Lower leg skin (tissue), 4 donors: Measurements from ENCODE around the gene ASIC1. TPM values are rescaled to one million over a fixed set of nuclear protein-coding genes. Genes with fewer than 3 reads are reported as not detected.

Source experiments
- DNase-seq, 2 donors: peaks; one replicate each; pipeline ENCODE4 v3.0.0-alpha.2; 2019; ENCODE audit warnings: low spot score in 2 of 2
- H3K4me3 ChIP-seq: fragments of 200-600 bp; sonication (generic); 2 replicates; pipeline ENCODE4 v1.5.1; 2017; ENCODE audit warnings: mild to moderate bottlenecking, low read depth; ENCODE audit not compliant: poor library complexity, severe bottlenecking
- POLR2A ChIP-seq, 2 donors: fragments of 450-650 bp; IDR thresholded peaks; one replicate each; pipeline ENCODE4 v1.6.1; 2016 to 2017; ENCODE audit warnings: antibody characterized with exemption in 2 of 2, mild to moderate bottlenecking in 1 of 2, moderate library complexity in 1 of 2
- WGBS, 2 donors: methylation state at CpG; one replicate each; pipeline ENCODE4 v1.1.5; 2018; 5-methylcytosine and 5-hydroxymethylcytosine counted together
- intact Hi-C: fragments of 100-400 bp; cut with DNase I; formaldehyde crosslinking; loops from one replicate; pipeline ENCODE4 v1.15.0; 2023; ENCODE audit warnings: low total_unique reads
- total RNA-seq, 4 donors: library from RNA; depleted of rRNA; stranded (reverse); fragments of >200 nt; gene quantifications; one replicate each; pipeline ENCODE4 v1.1.0, GENCODE V29; 2016
- TF ChIP-seq, protein P1 (sequence below), 3 donors: fragments of 450-650 bp; IDR thresholded peaks; one replicate each; pipeline ENCODE4 v1.5.1; 2016; ENCODE audit warnings: antibody characterized with exemption in 3 of 3, mild to moderate bottlenecking in 3 of 3, moderate library complexity in 2 of 3

The ASIC1 gene
- total RNA-seq, 4 donors from 2014 or later, result 0.25 to 1.4 (median 0.42) TPM

DNA sequence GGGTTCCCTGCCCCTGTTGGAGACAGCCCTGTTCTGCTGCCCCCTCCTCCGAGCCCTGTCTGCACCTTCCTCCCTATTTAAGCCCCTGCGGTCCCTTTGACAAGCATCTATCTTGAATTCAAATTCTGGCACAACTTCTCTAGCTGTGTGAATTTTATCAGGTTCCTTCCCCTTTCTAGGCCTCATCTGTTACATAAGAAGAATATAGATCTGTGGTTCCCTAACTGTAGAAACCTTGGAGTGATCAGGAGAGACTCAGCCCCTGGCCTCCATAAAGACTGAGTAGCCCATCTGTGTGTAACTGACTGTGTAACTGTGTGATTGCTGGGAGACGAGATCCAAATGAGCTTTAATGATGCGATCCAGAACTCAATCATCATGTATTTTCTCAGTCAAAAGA, 19.1 kb upstream of the ASIC1 start:
- H3K4me3 ChIP-seq, result no peak overlapping the region
- 93 to 95% methylated on average over 4 of the region's 4 CpGs for WGBS, 2 donors
- intact Hi-C loops, result no loop called here
- peak in 1 of 2 donors; percentile 26 for DNase-seq
- TF ChIP-seq, protein P1, sequence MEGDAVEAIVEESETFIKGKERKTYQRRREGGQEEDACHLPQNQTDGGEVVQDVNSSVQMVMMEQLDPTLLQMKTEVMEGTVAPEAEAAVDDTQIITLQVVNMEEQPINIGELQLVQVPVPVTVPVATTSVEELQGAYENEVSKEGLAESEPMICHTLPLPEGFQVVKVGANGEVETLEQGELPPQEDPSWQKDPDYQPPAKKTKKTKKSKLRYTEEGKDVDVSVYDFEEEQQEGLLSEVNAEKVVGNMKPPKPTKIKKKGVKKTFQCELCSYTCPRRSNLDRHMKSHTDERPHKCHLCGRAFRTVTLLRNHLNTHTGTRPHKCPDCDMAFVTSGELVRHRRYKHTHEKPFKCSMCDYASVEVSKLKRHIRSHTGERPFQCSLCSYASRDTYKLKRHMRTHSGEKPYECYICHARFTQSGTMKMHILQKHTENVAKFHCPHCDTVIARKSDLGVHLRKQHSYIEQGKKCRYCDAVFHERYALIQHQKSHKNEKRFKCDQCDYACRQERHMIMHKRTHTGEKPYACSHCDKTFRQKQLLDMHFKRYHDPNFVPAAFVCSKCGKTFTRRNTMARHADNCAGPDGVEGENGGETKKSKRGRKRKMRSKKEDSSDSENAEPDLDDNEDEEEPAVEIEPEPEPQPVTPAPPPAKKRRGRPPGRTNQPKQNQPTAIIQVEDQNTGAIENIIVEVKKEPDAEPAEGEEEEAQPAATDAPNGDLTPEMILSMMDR (IDR thresholded peaks at IDR 0.05), result no peak
- TF ChIP-seq POLR2A (IDR thresholded peaks at IDR 0.05), result no peak

DNA sequence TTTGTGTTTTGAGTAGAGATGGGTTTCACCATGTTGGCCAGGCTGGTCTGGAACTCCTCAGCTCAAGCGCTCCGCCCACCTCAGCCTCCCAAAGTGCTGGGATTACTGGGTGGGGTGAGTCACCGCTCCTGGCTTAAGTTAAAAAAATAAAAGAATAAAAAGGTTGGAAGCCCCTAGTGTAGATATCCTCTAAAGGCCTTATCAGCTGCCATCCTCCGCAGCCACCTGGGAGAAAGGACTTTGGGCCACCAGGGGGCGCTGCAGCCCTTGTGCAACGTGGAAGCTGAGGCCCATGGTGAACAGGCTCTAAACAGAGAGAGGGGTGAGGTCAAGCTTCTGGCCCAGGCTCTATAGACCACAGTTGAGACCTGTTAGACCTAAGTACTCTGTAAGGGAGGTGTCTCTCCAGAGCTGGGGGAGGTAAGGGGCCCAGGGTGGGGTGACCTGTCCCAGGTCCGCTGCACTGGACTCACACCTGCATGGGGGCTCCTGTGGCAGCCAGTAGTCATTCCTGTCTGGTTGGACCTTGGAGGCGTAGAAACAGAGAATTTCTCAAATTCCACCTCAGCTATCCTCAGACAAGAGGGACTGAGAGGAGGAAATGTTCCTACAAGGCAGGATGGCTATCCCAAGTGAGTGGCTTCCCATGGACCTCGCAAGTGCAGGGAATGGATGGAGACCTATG, 18.1 kb upstream of the ASIC1 start:
- intact Hi-C loops, result no loop called here
- WGBS, 2 donors, result 47 to 49% methylated on average over 9 of the region's 9 CpGs
- peak; percentile 72 to 97 for DNase-seq
- TF ChIP-seq, protein P1 (IDR thresholded peaks at IDR 0.05), result peak in 1 of 3 donors; percentile 78
- TF ChIP-seq POLR2A (IDR thresholded peaks at IDR 0.05), result no peak
- no peak overlapping the region for H3K4me3 ChIP-seq

DNA sequence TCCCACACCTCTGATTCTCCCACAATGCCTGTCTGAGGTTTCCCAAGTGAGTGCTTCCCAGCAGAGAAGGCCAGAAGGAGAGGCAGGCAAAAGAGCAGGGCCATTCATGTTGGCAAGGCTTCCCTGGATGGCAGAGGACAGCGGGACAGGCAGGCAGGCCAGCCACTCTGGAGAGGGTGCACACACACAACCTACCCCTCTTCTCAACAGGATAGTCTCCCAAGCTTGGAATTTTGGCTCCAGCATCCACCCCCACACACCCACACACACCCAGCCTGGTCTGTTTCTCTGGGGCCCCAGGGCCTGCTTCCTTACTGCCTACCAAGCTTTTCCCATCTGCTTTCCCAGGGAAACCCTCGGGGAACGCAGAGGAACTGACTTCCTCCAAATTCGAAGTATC, 16.7 kb upstream of the ASIC1 start:
- no peak overlapping the region for H3K4me3 ChIP-seq
- no peak for DNase-seq
- TF ChIP-seq, protein P1 (IDR thresholded peaks at IDR 0.05), result no peak
- no peak for TF ChIP-seq POLR2A (IDR thresholded peaks at IDR 0.05)
- intact Hi-C loops, result no loop called here
- WGBS, 2 donors, result 53 to 54% methylated on average over 4 of the region's 4 CpGs

DNA sequence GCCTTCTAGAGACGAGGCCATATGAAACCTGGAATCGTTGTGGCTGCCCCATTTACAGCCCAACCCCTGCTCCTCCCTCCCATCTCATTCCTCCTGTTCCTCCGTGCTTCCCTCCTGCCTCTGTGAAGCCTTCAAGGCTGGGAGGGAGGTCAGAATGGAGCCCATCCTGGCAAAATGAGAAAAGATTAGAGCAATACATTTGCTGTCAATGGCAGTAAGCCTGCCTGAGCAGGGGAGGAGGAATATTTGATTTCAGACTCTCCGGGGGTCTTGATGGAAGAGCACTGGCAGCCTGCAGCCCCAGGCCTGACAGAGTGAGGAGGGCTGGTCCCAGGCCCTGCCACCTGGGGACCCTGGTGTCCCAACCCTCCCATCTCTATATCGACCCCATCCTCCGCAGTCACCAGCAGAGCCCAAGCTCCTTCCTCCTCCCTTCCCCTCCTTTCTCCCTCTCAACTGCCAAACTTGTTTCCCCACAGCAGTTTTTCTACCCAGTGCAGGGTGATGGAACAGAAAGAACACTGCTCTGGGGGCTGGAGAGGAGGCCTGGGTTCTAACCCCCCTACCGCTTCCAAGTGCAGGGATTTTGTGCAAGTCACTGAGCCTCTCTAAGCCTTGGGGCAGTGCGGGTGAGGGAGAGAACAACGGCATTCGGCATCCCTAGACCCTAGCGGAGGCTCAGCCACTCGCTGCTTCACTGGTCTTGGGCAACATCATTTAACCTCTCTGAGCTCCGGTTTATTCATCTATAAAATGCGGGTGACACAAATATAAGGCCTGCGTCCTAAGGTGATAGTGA, 16.1 kb upstream of the ASIC1 start:
- intact Hi-C loops, result no loop called here
- DNase-seq, result peak in 1 of 2 donors; percentile 61
- H3K4me3 ChIP-seq, result no peak overlapping the region
- WGBS, 2 donors, result 81 to 83% methylated on average over 15 of the region's 15 CpGs
- TF ChIP-seq POLR2A (IDR thresholded peaks at IDR 0.05), result no peak
- TF ChIP-seq, protein P1 (IDR thresholded peaks at IDR 0.05), result no peak

DNA sequence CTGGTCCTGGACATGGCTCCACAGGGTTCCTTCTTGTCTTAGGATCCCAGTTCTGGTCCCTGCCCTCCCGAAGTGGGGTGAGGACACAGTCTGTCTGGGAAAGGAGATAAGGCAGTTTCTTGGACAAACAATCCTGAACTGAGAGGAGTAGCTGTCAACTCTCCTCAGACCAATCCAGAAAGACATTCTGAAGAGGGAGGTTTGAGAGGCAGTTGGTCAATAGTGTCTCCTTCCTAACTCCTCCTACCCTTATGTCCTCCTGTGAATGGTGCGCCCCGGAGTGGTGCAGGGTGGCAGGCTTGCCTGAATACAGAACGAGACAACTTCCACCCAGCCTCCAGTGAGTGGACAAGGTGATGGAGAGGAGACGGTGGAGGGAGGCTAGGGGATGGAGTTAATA, 15.4 kb upstream of the ASIC1 start:
- WGBS, 2 donors, result 84 to 88% methylated on average over 5 of the region's 5 CpGs
- intact Hi-C loops, result no loop called here
- no peak overlapping the region for H3K4me3 ChIP-seq
- TF ChIP-seq POLR2A (IDR thresholded peaks at IDR 0.05), result no peak
- TF ChIP-seq, protein P1 (IDR thresholded peaks at IDR 0.05), result no peak
- no peak for DNase-seq
